GM12878 (cell line): ENCODE results near the gene TAF10.

Source experiments
- CBX5 ChIP-seq: sonication (generic); IDR thresholded peaks from 2 replicates; pipeline ENCODE4 v1.6.1; 2016; ENCODE audit warnings: low read depth, moderate library complexity, mild to moderate bottlenecking, inconsistent platforms
- EP300 ChIP-seq, 2 experiments: fragments of 150-350 bp in 1 of 2; IDR thresholded peaks; 2 replicates each; pipeline ENCODE4 v1.6.1; 2011 to 2012; ENCODE audit warnings: low read depth in 2 of 2, low read length in 2 of 2, borderline replicate concordance in 1 of 2, improper control_type of control experiment in 1 of 2, inconsistent platforms in 1 of 2; ENCODE audit not compliant: control insufficient read depth in 1 of 2
- PML ChIP-seq: IDR thresholded peaks from 2 replicates; pipeline ENCODE4 v1.6.1; 2012; ENCODE audit warnings: low read length, inconsistent platforms
- POLR2A ChIP-seq: IDR thresholded peaks from 2 replicates; pipeline ENCODE4 v1.6.1; 2011; ENCODE audit warnings: low read depth, mild to moderate bottlenecking, low read length
- RAD21 ChIP-seq: IDR thresholded peaks from 2 replicates; pipeline ENCODE4 v1.6.1; 2011; ENCODE audit warnings: mild to moderate bottlenecking, low read depth, low read length, moderate library complexity; ENCODE audit not compliant: insufficient read depth
- TF ChIP-seq, protein P1 (sequence below): IDR thresholded peaks from 2 replicates; pipeline ENCODE4 v1.6.1; 2011; ENCODE audit warnings: low read depth, mild to moderate bottlenecking, low read length, moderate library complexity, borderline replicate concordance; ENCODE audit errors: extremely low read depth
- TF ChIP-seq, protein P2 (sequence below): IDR thresholded peaks from 2 replicates; pipeline ENCODE4 v1.6.1; 2012; ENCODE audit warnings: low read depth, low read length, improper control_type of control experiment
- TF ChIP-seq, protein P3 (sequence below): fragments of 450-650 bp; formaldehyde crosslinking; IDR thresholded peaks from 2 replicates; pipeline ENCODE4 v1.5.0; 2022; ENCODE audit warnings: mild to moderate bottlenecking, missing genetic modification characterization
- TF ChIP-seq, protein P4 (sequence below): fragments of 450-650 bp; formaldehyde crosslinking; IDR thresholded peaks from 2 replicates; pipeline ENCODE4 v1.4.0; 2020; ENCODE audit warnings: mild to moderate bottlenecking, moderate library complexity
- TF ChIP-seq, protein P5 (sequence below), 3 experiments: IDR thresholded peaks in 2 of 3; conservative IDR thresholded peaks in 1 of 3; 2 replicates each; pipeline ENCODE4 v1.5.1; 2011; ENCODE audit warnings: low read depth in 3 of 3, low read length in 3 of 3, mild to moderate bottlenecking in 3 of 3, control low read depth in 2 of 3, moderate library complexity in 2 of 3, inconsistent platforms in 1 of 3, mixed read lengths in 1 of 3; ENCODE audit not compliant: control insufficient read depth in 2 of 3, insufficient read depth in 1 of 3; ENCODE audit errors: extremely low read depth in 1 of 3
- TF ChIP-seq, protein P6 (sequence below): fragments of 450-650 bp; IDR thresholded peaks from 2 replicates; pipeline ENCODE4 v1.6.1; 2014; ENCODE audit warnings: mild to moderate bottlenecking

DNA sequence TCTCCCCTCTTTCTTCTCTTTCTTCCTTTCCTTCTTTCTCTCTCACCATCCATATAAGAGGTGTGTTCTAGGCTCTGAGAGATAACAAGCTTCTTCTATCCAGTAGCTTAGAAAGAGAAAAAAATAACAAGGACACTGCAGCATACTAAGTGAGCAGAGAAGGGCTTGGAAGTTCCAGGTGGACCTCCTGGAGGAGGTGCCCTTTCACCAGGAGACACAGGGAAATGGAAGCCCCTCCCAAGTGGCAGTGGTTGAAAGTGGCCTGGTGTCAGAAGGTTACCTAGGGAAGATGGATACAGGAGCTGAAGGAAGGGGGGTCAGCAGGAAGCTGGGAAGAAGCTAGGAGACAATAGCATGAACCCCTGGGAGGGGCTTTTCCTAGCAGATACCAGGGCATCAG lies 38.1 kb upstream of the TAF10 start:
- TF ChIP-seq, protein P1, sequence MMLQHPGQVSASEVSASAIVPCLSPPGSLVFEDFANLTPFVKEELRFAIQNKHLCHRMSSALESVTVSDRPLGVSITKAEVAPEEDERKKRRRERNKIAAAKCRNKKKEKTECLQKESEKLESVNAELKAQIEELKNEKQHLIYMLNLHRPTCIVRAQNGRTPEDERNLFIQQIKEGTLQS: no peak
- TF ChIP-seq RAD21 (no peak), EP300 (IDR thresholded peaks at IDR 0.05; ENCODE audit: borderline replicate concordance in 1 of 2, control insufficient read depth in 1 of 2, low read depth in 2 of 2, low read length in 2 of 2) (no peak), CBX5 (no peak), POLR2A (no peak), PML (no peak)
- TF ChIP-seq, protein P2, sequence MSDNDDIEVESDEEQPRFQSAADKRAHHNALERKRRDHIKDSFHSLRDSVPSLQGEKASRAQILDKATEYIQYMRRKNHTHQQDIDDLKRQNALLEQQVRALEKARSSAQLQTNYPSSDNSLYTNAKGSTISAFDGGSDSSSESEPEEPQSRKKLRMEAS: no peak
- TF ChIP-seq, protein P3, sequence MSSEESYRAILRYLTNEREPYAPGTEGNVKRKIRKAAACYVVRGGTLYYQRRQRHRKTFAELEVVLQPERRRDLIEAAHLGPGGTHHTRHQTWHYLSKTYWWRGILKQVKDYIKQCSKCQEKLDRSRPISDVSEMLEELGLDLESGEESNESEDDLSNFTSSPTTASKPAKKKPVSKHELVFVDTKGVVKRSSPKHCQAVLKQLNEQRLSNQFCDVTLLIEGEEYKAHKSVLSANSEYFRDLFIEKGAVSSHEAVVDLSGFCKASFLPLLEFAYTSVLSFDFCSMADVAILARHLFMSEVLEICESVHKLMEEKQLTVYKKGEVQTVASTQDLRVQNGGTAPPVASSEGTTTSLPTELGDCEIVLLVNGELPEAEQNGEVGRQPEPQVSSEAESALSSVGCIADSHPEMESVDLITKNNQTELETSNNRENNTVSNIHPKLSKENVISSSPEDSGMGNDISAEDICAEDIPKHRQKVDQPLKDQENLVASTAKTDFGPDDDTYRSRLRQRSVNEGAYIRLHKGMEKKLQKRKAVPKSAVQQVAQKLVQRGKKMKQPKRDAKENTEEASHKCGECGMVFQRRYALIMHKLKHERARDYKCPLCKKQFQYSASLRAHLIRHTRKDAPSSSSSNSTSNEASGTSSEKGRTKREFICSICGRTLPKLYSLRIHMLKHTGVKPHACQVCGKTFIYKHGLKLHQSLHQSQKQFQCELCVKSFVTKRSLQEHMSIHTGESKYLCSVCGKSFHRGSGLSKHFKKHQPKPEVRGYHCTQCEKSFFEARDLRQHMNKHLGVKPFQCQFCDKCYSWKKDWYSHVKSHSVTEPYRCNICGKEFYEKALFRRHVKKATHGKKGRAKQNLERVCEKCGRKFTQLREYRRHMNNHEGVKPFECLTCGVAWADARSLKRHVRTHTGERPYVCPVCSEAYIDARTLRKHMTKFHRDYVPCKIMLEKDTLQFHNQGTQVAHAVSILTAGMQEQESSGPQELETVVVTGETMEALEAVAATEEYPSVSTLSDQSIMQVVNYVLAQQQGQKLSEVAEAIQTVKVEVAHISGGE (CRISPR knock-in tag): no peak
- TF ChIP-seq, protein P4, sequence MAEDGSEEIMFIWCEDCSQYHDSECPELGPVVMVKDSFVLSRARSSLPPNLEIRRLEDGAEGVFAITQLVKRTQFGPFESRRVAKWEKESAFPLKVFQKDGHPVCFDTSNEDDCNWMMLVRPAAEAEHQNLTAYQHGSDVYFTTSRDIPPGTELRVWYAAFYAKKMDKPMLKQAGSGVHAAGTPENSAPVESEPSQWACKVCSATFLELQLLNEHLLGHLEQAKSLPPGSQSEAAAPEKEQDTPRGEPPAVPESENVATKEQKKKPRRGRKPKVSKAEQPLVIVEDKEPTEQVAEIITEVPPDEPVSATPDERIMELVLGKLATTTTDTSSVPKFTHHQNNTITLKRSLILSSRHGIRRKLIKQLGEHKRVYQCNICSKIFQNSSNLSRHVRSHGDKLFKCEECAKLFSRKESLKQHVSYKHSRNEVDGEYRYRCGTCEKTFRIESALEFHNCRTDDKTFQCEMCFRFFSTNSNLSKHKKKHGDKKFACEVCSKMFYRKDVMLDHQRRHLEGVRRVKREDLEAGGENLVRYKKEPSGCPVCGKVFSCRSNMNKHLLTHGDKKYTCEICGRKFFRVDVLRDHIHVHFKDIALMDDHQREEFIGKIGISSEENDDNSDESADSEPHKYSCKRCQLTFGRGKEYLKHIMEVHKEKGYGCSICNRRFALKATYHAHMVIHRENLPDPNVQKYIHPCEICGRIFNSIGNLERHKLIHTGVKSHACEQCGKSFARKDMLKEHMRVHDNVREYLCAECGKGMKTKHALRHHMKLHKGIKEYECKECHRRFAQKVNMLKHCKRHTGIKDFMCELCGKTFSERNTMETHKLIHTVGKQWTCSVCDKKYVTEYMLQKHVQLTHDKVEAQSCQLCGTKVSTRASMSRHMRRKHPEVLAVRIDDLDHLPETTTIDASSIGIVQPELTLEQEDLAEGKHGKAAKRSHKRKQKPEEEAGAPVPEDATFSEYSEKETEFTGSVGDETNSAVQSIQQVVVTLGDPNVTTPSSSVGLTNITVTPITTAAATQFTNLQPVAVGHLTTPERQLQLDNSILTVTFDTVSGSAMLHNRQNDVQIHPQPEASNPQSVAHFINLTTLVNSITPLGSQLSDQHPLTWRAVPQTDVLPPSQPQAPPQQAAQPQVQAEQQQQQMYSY (CRISPR knock-in tag): no peak
- TF ChIP-seq, protein P5, sequence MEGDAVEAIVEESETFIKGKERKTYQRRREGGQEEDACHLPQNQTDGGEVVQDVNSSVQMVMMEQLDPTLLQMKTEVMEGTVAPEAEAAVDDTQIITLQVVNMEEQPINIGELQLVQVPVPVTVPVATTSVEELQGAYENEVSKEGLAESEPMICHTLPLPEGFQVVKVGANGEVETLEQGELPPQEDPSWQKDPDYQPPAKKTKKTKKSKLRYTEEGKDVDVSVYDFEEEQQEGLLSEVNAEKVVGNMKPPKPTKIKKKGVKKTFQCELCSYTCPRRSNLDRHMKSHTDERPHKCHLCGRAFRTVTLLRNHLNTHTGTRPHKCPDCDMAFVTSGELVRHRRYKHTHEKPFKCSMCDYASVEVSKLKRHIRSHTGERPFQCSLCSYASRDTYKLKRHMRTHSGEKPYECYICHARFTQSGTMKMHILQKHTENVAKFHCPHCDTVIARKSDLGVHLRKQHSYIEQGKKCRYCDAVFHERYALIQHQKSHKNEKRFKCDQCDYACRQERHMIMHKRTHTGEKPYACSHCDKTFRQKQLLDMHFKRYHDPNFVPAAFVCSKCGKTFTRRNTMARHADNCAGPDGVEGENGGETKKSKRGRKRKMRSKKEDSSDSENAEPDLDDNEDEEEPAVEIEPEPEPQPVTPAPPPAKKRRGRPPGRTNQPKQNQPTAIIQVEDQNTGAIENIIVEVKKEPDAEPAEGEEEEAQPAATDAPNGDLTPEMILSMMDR (IDR thresholded peaks at IDR 0.05 in 2 of 3, conservative IDR thresholded peaks at IDR 0.05 in 1 of 3; ENCODE audit: control insufficient read depth in 2 of 3, extremely low read depth in 1 of 3, insufficient read depth in 1 of 3, low read depth in 3 of 3, low read length in 3 of 3): no peak
- TF ChIP-seq, protein P6, sequence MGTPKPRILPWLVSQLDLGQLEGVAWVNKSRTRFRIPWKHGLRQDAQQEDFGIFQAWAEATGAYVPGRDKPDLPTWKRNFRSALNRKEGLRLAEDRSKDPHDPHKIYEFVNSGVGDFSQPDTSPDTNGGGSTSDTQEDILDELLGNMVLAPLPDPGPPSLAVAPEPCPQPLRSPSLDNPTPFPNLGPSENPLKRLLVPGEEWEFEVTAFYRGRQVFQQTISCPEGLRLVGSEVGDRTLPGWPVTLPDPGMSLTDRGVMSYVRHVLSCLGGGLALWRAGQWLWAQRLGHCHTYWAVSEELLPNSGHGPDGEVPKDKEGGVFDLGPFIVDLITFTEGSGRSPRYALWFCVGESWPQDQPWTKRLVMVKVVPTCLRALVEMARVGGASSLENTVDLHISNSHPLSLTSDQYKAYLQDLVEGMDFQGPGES: no peak
